ENCODE measurements around the gene SMIM21. TPM values are rescaled to one million over a fixed set of nuclear protein-coding genes. Genes with fewer than 3 reads are reported as not detected.

SMIM21 gene
- total and polyA plus RNA-seq, 2 experiments from 2014 or later = not detected

DNA sequence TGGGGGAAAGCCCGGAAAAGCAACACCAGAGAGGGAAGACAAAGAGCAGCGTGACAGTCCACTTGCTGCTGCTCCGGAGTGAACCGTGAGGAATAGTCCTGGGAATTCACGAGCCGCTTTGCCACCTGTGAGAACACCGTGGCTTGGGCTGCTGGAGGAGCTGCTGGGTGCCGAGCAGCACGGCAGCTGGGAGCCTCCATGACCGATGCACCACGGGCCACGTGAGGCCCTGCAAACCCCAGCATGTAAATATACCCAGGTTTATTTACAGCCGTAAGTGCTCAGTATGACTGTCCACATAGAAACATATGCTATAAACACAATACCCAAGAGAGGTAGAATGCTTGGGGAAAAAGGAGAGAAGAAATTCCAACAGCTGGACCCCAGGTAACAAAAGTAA, 65.1 kb downstream of the SMIM21 start:
- Histone ChIP-seq H3K9me3 (ENCODE audit: low read depth) (no peaks in the 10 kb centered on the region), H3K4me1 (ENCODE audit: insufficient read depth) (no peaks in the 10 kb centered on the region), H3K36me3 (ENCODE audit: low read depth) (no peaks in the 10 kb centered on the region), H3K4me3 (no peak overlapping the region), H3K79me2 (ENCODE audit: insufficient read depth) (no peaks in the 10 kb centered on the region), H3K27me3 (replicated peaks; ENCODE audit: insufficient read depth) (no peaks in the 10 kb centered on the region), H3F3A (ENCODE audit: insufficient read depth) (no peaks in the 10 kb centered on the region), H3K9ac (no peak overlapping the region), H4K20me1 (ENCODE audit: insufficient read depth) (no peaks in the 10 kb centered on the region), H3K4me2 (ENCODE audit: unreplicated experiment) (no peak overlapping the region), H3K9me2 (ENCODE audit: insufficient read depth) (no peaks in the 10 kb centered on the region), H2AFZ (no peak overlapping the region), H3K27ac (no peak overlapping the region)
- TF ChIP-seq EZH2phosphoT487 (IDR thresholded peaks at IDR 0.05; ENCODE audit: insufficient read depth, low read depth) (no peak), EZH2 (IDR thresholded peaks at IDR 0.05; ENCODE audit: insufficient read depth, poor library complexity, severe bottlenecking) (no peak)
- no peak for DNase-seq
- in situ Hi-C loops (cut with MboI) = no loop called here
- whole genome bisulfite sequencing, 2 experiments (ENCODE audit: low coverage in 1 of 2, low lambda C conversion rate in 2 of 2, missing lambda C conversion rate in 2 of 2) = 73 to 76% methylated on average over 13 of the region's 13 CpGs

DNA sequence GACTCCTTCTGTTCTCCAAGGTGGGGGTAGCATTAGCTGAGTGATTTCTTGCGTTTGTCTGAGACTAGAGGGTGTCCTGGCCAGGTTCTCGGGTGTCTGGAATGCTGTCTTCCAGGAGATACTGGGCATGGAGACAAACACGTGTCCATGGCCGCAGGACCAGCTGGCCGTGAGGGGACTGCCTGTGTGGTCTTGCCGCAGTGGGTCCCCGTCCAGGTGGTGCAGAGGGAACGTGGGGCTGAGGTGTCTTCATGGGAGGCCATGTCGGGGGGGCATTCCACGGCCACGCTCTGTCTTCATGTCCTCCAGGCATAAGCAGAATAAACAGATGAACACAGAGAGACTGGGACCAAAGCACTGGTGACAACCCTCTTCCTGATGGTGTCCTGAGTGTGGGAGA, 66.6 kb downstream of the SMIM21 start:
- Histone ChIP-seq H3F3A (ENCODE audit: insufficient read depth) (no peaks in the 10 kb centered on the region), H3K27ac (no peak overlapping the region), H4K20me1 (ENCODE audit: insufficient read depth) (no peaks in the 10 kb centered on the region), H3K9me3 (ENCODE audit: low read depth) (no peaks in the 10 kb centered on the region), H3K9me2 (ENCODE audit: insufficient read depth) (no peaks in the 10 kb centered on the region), H2AFZ (no peak overlapping the region), H3K79me2 (ENCODE audit: insufficient read depth) (no peaks in the 10 kb centered on the region), H3K4me3 (no peak overlapping the region), H3K4me1 (ENCODE audit: insufficient read depth) (no peaks in the 10 kb centered on the region), H3K27me3 (replicated peaks; ENCODE audit: insufficient read depth) (no peaks in the 10 kb centered on the region), H3K4me2 (ENCODE audit: unreplicated experiment) (no peak overlapping the region), H3K36me3 (ENCODE audit: low read depth) (no peaks in the 10 kb centered on the region), H3K9ac (no peak overlapping the region)
- TF ChIP-seq EZH2 (IDR thresholded peaks at IDR 0.05; ENCODE audit: insufficient read depth, poor library complexity, severe bottlenecking) (no peak), EZH2phosphoT487 (IDR thresholded peaks at IDR 0.05; ENCODE audit: insufficient read depth, low read depth) (no peak)
- 60 to 66% methylated on average over 11 of the region's 11 CpGs for WGBS, 2 experiments (ENCODE audit: low coverage in 1 of 2, low lambda C conversion rate in 2 of 2, missing lambda C conversion rate in 2 of 2)
- no peak for DNase-seq
- in situ Hi-C loops (cut with MboI) = no loop called here

DNA sequence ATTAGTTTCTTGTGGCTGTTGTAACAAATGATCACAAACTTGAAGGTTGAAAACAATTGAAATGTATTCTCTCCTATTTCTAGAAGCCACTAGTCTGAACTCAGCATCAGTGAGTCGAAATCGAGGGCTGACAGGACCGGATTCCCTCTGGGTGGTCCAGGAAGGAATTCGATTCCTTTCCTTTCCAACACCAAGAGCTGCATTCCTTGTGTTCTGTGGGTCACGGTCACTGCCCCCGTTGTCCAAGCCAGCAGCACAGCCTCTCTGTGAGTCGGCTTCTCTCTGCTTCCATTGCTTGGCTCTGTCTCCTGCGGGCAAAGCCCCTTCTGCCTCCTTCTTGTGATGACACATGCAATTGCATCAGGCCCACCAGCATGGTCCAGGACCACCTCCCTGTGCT, 67.3 kb downstream of the SMIM21 start:
- no peaks in the 10 kb centered on the region for H4K20me1 ChIP-seq (ENCODE audit: insufficient read depth)
- no peak for DNase-seq
- no peak overlapping the region for H3K4me3 ChIP-seq
- no peaks in the 10 kb centered on the region for H3F3A ChIP-seq (ENCODE audit: insufficient read depth)
- WGBS, 2 experiments (ENCODE audit: low coverage in 1 of 2, low lambda C conversion rate in 2 of 2, missing lambda C conversion rate in 2 of 2) = 49 to 57% methylated on average over 8 of the region's 8 CpGs
- in situ Hi-C loops (cut with MboI) = no loop called here
- no peaks in the 10 kb centered on the region for H3K79me2 ChIP-seq (ENCODE audit: insufficient read depth)
- H3K4me2 ChIP-seq (ENCODE audit: unreplicated experiment) = no peak overlapping the region
- H3K9me2 ChIP-seq (ENCODE audit: insufficient read depth) = no peaks in the 10 kb centered on the region
- no peaks in the 10 kb centered on the region for H3K4me1 ChIP-seq (ENCODE audit: insufficient read depth)
- no peaks in the 10 kb centered on the region for H3K9me3 ChIP-seq (ENCODE audit: low read depth)
- H3K36me3 ChIP-seq (ENCODE audit: low read depth) = no peaks in the 10 kb centered on the region
- H2AFZ ChIP-seq = no peak overlapping the region
- H3K27me3 ChIP-seq (replicated peaks; ENCODE audit: insufficient read depth) = no peaks in the 10 kb centered on the region
- H3K27ac ChIP-seq = no peak overlapping the region
- TF ChIP-seq EZH2phosphoT487 (IDR thresholded peaks at IDR 0.05; ENCODE audit: insufficient read depth, low read depth) (no peak), EZH2 (IDR thresholded peaks at IDR 0.05; ENCODE audit: insufficient read depth, poor library complexity, severe bottlenecking) (no peak)
- H3K9ac ChIP-seq = no peak overlapping the region

Other genes with a start within 250 kb of the SMIM21 start
- gene PTGR3, start 218.6 kb downstream of the SMIM21 start, total RNA-seq (2014; rRNA removed; shearing (Covaris generic)) = 8.1 and 21.3 TPM in 2 replicates
- 8.8 and 10.2 TPM in 2 replicates for gene PTGR3, start 218.6 kb downstream of the SMIM21 start, polyA plus RNA-seq (2016; fragmentation: Nextera tagmentation; extraction: Ambion mirVana)
- gene TSHZ1, start 216.9 kb downstream of the SMIM21 start, total RNA-seq (2014; rRNA removed; shearing (Covaris generic)) = 4.4 and 5.9 TPM in 2 replicates
- gene TSHZ1, start 216.9 kb downstream of the SMIM21 start, polyA plus RNA-seq (2016; fragmentation: Nextera tagmentation; extraction: Ambion mirVana) = 2.2 and 2.4 TPM in 2 replicates

Measured in GM23248 (cell line).